ENCODE results near the gene ADAT3.

The ADAT3 gene

GRCh38 chr19:1860821-1861598 lies 44.2 kb upstream of the ADAT3 start:
- TF ChIP-seq CEBPB (IDR thresholded peaks at IDR 0.05) (no peak), ZBTB7A (IDR thresholded peaks at IDR 0.05; ENCODE audit: low read depth) (peak; percentile 21; the same call in 1 of the 2 replicates), EP300 (IDR thresholded peaks at IDR 0.05; ENCODE audit: borderline replicate concordance) (no peak)

- TF ChIP-seq CREB1 (IDR thresholded peaks at IDR 0.05; ENCODE audit: low read depth) (no peak), ZBTB7A (IDR thresholded peaks at IDR 0.05; ENCODE audit: low read depth) (0 out of 2 replicates have a peak, but pooled peaks have one; percentile 5)
These were observed 43.6 kb upstream of the ADAT3 start for GRCh38 chr19:1861599-1862031.

GRCh38 chr19:1862068-1862423 lies 43.2 kb upstream of the ADAT3 start:
- TF ChIP-seq FOXM1 (IDR thresholded peaks at IDR 0.05; ENCODE audit: borderline replicate concordance, low read depth) (no peak), CEBPB (IDR thresholded peaks at IDR 0.05) (no peak), ZBTB7A (IDR thresholded peaks at IDR 0.05; ENCODE audit: low read depth) (0 out of 2 replicates have a peak, but pooled peaks have one; percentile 2), CREB1 (IDR thresholded peaks at IDR 0.05; ENCODE audit: low read depth) (no peak)

GRCh38 chr19:1862424-1863327 lies 42.5 kb upstream of the ADAT3 start:
- TF ChIP-seq ZBTB7A (IDR thresholded peaks at IDR 0.05; ENCODE audit: low read depth), result peak; percentile 85
- TF ChIP-seq NFIC (IDR thresholded peaks at IDR 0.05), result peak; percentile 73
- peak; percentile 70 for TF ChIP-seq EGR1 (IDR thresholded peaks at IDR 0.05)
- TF ChIP-seq TAF1 (IDR thresholded peaks at IDR 0.05; ENCODE audit: low read depth), result no peak
- no peak for TF ChIP-seq USF1 (IDR thresholded peaks at IDR 0.05)
- TF ChIP-seq TCF12 (IDR thresholded peaks at IDR 0.05; ENCODE audit: low read depth), result no peak; the same call in 1 of the 2 replicates
- TF ChIP-seq, protein P1, sequence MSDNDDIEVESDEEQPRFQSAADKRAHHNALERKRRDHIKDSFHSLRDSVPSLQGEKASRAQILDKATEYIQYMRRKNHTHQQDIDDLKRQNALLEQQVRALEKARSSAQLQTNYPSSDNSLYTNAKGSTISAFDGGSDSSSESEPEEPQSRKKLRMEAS (IDR thresholded peaks at IDR 0.05), result peak; percentile 67; the same call in 1 of the 2 replicates
- no peak for TF ChIP-seq REST (IDR thresholded peaks at IDR 0.05; ENCODE audit: low read depth)

- TF ChIP-seq EGR1 (IDR thresholded peaks at IDR 0.05), result no peak
- TF ChIP-seq TAF1 (IDR thresholded peaks at IDR 0.05; ENCODE audit: low read depth), result no peak; the same call in 1 of the 2 replicates
- no peak for TF ChIP-seq REST (IDR thresholded peaks at IDR 0.05; ENCODE audit: low read depth)
- TF ChIP-seq TEAD4 (IDR thresholded peaks at IDR 0.05), result no peak
- TF ChIP-seq USF1 (IDR thresholded peaks at IDR 0.05), result no peak
- no peak for TF ChIP-seq TCF12 (IDR thresholded peaks at IDR 0.05; ENCODE audit: low read depth)
- no peak for TF ChIP-seq YY1 (IDR thresholded peaks at IDR 0.05; ENCODE audit: low read depth)
- no peak for TF ChIP-seq FOXM1 (IDR thresholded peaks at IDR 0.05; ENCODE audit: borderline replicate concordance, low read depth)
- no peak for TF ChIP-seq CREB1 (IDR thresholded peaks at IDR 0.05; ENCODE audit: low read depth)
- no peak for TF ChIP-seq EP300 (IDR thresholded peaks at IDR 0.05; ENCODE audit: borderline replicate concordance)
- TF ChIP-seq RAD21 (IDR thresholded peaks at IDR 0.05; ENCODE audit: low read depth), result no peak
- no peak for TF ChIP-seq ZBTB7A (IDR thresholded peaks at IDR 0.05; ENCODE audit: low read depth)
- no peak for TF ChIP-seq CEBPB (IDR thresholded peaks at IDR 0.05)
These were observed 41.9 kb upstream of the ADAT3 start, which contains the start of gene KLF16 for GRCh38 chr19:1863328-1863637. Gene KLF16 (minus strand): TSS chr19:1863579. CDS start chr19:1863497, 82 bp downstream.
